Endothelial cell of hepatic sinusoid (primary cell): Measurements from ENCODE around the gene GPANK1.

ENCODE experiments used
- in situ Hi-C: cut with HindIII; loops from 2 replicates; pipeline ENCODE4 v1.10.0; 2017; ENCODE audit warnings: low sequenced_read_pairs

Gene GPANK1

DNA sequence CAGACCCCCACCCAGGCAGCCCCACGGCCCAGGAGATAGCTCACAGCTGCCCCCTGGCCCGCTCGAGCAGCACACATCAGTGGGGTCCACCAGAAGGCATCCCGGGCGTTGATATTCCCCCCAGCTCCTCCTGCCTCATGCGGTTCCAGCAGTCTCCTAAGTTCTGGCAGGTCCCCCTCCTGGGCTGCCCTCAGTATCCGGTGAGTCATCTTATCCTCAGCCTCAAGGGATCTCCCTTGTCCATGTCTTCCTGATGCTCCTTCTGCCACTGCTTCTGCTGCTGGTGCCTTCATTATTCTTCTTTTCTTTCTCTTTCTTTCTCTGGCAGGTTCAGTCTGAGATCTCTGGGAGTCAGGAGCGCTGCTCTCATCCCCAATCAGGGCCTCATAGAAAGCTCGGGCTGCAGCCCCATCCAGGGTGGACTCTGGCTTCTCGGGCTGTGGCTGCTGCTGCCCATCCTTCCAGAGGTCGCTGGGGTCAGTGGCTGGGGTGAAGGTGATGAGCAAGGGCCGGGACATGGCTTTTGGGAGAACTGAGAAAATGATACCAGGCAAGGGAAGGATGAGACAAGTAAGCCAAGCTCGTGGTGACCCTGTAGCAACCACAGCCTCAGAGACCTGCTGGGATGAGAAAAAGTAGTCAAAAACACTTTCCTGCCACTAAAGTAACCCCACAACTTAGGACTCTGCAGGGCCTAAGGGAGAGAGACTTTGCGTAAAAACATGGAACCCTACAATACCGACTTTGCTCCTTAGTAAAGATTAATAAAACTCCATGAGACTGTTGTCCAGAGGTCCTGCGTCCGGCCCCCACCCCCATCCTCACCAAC, 622 bp downstream of the GPANK1 start:
- in situ Hi-C loops, result no loop called here

DNA sequence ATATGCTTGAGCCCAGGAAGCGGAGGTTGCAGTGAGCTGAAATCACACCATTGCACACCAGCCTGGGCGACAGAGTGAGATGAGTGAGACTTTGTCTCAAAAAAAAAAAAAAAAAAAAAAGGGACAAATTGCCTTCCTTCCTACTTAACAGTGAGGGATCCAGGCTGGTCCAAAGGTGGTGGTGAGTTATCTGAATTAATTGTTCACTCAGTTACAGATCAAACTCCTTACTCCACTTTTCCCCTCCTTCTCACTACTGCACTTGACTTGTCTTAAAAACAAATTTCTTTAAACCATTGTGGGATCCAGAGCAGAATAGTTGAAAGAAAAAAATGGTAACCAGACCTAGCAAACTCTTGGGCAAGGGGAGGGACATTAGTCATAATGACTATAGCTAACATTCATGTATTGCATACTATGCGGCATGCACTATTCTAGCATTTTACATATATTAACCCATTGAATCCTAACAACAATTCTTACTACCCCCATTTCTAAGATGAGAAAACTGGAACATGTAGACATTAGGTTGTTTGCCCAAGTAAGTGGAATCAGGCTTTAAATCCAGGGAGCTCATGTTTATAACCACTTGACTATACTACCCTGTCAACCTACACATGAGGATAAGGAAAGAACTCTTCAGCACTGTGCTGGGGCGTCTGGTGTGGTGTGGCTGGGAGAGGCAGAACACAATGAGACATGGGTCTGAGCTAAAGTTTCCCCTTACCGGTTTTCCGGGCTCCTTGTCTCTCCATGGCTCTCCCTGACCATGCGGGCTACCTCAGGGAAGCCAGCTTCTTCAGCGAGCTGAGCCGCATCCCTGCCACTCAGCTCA, 1.5 kb downstream of the GPANK1 start:
- in situ Hi-C loops, result no loop called here

DNA sequence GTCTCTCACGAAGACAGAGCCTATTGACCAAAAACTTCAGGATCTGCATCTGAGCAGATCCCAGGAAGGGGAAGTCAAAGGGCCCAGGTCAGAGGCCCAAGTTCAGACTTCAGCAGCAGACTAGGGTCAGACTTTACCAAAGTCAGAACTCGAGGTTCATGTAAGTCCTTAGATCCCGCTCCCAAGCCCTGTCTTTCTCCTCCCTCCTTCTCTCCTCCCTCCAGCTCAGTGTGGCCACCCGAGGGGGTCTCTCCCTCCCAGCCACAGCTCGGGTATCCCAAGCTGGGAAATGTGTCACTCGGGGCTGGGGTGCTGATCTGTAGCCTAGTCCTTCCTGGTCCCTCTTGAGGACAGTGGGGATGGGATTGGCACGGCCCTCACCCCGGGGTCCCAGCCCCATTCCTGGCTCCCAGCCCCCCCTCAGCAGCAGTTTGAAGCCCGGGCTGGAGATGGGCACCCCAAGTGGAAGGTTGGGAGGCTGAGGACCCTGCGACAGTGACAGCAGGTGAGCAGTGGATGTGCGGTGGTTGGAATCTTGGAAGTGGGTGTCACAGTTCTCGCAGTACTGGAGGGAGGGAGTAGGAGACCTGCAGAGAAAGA, 2.6 kb downstream of the GPANK1 start:
- in situ Hi-C loops, result no loop called here

DNA sequence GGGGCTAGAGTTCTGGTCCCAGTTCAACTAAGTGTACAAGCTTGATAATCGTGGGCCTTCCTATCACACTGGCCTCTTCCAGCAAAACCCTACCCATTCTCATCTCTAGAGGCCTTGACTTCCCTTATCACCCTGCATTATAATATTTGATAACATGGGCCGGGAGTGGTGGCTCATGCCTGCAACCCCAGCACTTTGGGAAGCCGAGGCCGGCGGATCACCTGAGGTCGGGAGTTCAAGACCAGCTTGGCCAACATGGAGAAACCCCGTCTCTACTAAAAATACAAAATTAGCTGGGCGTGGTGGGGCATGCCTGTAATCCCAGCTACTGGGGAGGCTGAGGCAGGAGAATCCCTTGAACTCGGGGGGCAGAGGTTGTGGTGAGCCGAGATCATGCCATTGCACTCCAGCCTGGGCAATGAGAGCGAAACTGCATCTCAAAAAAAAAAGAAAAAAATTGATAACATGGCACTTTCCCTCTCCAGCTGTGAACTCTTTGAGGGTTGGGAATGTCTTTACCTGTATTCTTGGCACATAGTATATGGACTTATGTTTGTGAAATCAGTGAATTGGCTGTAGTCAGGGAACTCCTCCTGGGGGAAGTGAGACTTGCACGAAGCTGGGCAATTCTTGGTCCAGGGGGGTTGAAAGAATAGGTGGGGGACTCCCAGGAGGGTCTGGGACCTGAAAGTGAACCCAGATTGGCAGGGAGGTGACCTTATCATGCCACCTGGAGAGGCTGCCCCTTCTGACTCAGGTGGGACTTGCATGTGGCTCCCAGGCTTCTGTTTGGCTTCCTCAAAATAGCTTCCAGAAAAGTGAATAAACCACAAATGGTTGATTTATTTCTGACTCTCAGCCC, 3.3 kb downstream of the GPANK1 start:
- in situ Hi-C loops, result no loop called here

DNA sequence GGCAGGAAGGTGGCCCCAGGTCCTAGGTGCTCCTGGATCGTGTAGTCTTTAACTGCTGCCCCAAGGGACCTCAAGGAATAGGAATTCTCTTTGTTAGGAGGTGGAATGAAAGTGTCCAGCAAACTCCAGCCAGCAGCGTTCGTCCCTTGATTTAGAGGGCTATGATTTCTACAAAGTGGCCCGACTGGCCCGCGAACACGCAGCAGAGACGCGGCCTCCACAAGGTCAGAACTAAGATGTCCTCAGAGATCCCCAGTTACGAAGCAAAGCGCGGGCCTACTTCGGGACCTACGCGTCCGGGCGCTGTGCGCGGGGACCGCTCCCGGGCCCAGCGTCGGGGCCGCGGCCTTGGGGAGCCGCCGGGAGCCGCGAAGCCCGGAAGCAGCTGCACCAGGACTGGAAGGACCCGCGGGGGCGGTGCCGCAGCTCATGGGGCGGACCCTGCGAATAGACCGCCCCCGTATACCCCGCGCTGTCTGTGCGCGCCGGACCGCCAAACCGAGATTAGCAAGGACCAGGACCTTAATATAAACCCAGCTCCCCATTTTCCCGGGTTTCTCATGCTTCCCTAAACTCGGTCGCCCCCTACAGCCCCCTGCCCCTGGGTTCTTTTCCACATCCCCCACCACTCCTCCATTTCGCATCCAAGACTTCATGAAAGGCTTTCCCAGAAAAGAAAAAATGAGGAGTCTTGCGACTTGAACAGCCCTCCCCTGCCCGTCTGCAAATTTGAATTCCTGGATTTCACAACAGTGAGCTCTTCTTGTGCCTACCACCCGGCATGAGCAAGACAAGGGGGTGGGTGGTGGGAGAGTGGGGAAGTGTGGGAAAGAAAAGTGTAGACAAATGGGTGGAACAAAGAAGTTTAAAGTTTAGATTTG, 4.2 kb downstream of the GPANK1 start, which contains the start of gene C6orf47:
C6orf47 (minus strand) TSS at position 398 of the 881 bp plus-strand sequence. CDS start 831 bp downstream, outside the sequence.
- in situ Hi-C loops, result no loop called here

DNA sequence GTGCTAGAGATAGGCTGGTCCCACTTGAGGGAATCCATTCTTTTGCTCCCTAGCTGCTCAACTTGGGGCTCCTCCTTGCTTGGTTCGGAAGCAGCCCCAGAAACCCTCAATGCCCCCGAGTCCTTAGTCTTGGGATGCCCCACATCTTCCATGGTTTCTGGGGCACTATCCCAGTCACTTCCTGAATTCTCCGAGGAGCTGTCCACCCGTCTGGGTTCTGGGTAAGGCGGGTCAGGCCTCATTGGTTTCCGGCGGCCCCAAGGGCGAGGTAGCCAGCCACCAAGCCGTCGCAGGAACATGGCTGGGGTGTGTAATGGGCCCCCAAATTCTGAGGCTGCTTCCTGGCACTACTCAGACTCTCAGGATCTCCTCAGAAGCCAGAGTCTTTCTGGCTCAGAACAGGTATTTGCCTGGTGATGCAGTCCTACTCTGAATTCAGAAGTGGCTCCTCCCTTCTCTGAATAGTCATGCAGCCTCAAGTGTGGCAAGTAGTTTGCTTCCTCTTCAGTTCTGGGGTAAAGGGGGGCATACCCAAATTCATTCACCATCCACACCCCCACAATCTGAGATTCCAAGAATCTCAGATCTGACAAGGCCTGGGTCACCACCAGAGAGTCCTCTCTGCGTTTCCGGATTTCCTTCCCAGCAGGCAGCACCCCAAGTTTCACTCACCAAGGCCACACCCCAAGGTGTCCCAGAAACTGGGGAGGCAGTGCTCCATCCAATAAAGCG, 5.0 kb downstream of the GPANK1 start:
- in situ Hi-C loops, result no loop called here

DNA sequence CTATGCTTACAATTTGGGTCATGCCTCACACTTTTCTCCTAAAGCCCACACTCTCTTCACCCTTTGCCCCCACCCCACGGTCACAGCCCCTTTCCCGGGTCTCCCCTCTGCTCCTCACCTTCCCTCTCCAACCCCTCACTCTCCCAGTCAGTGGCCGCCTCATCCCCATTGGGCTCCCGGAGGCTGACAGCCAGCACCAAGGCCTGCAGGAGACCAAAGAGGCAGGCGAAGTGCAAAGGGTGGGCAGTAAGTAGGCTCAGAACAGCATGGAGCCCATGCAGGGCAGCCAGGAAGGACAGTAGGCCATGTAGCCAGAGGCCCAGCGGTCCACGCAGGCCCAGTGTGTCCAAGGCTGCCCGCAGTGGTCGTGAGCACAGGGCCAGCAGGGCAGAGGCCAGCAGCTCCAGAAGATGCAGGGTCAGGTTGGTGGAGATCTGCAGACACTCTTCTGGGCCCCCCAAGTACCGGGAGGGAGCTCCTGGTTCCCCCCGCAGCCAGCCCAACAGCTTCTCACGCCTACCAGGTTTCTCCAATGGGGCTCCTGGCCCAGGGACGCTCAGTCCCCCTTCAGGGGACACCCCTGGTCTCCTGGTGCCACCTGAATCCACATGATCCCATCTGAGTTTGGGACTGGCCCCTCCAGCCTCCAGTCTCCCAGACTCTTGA, 5.7 kb downstream of the GPANK1 start:
- in situ Hi-C loops, result no loop called here

DNA sequence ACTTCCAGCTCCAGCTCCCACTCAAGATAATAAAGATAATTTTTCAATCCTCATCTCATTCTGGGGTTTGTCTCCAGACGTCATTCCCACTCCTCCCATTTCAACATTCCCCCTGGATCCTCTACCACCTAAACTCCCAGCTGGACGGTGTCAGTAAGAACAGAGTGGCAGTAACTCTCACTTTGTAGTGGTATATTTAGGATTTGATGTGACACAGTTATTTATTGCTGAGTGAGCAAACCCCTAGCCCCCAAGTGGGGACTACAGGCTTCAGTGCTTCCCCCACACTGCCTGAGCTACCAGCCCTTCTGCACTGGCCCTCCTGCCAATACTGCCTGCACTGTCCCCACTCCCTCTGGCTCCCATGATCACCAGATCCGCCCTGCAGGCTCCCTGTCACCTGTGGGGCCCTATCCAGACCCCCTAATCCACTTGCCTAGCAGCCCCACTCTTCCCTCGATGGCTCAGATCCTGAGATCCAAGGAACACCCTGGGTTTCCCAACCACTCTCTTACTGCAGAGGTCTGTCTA, 6.6 kb downstream of the GPANK1 start:
- in situ Hi-C loops, result no loop called here

DNA sequence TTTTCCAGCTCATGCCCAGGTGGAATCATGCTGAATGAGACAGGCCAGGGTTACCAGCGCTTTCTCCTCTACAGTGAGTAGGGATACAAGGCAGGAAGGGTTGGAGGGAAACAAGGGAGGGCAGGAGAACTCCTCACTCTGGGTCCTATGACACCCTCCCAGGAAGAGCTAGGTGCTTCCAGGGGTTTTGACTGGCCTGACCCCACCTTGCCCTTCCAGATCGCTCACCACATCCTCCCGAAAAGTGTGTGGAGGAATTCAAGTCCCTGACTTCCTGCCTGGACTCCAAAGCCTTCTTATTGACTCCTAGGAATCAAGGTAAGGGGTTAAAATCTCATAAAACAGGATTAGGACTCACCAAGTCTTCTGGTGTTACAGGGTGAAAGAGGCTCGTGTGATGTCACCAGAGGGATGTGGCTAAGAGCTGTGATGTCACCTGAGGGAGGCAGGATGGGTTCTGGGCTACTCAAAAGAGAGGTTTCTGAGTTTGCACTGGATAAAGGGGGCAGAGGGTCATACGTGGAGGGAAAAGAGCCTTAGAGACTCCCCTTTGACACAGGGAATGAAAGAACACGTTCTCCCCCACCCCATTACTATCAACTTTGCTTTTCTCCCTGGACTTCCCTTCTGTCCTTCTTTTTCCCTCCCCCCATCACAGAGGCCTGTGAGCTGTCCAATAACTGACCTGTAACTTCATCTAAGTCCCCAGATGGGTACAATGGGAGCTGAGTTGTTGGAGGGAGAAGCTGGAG, 7.2 kb downstream of the GPANK1 start:
- in situ Hi-C loops, result no loop called here

DNA sequence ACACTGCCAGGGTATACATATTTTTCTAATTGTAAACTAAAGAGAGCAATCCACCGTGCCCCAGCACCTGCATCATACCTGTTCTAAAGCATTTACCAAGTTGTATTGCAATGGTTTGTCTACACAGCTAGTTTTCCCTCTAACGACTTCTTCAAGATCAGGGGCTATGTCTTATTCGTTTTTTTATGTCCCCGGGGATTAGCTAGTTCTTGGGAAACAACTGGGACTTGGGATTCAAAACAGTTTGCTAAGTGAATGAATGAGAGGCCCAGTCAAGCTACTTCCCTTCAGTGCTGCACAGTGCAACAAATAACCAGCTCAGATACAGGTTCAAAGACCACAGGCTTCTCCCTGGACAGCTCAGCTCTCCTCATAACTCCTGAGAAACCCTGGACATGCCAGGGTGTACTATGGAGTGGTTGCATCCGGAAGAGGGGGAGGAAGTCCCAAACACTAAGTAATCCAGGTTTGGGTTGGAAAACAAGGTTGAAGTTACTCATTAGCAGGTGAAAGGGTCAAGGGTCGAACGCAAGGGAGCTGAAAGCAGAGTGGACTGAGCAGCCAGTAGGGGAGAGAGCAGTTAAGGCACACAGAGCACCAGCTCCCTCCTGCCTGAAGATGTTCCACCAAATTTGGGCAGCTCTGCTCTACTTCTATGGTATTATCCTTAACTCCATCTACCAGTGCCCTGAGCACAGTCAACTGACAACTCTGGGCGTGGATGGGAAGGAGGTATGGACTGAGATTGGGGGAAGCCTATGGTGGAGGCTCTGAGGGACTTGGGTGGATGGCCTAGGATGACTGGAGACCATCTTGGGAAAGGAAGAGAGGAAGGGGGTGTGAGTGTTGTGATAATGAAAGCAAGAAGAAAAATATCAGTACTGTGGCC, 9.2 kb downstream of the GPANK1 start, which contains the start of gene APOM:
APOM (plus strand) TSS at position 546 of the 889 bp plus-strand sequence; CDS start at position 619, 73 bp downstream.
- in situ Hi-C loops, result no loop called here

DNA sequence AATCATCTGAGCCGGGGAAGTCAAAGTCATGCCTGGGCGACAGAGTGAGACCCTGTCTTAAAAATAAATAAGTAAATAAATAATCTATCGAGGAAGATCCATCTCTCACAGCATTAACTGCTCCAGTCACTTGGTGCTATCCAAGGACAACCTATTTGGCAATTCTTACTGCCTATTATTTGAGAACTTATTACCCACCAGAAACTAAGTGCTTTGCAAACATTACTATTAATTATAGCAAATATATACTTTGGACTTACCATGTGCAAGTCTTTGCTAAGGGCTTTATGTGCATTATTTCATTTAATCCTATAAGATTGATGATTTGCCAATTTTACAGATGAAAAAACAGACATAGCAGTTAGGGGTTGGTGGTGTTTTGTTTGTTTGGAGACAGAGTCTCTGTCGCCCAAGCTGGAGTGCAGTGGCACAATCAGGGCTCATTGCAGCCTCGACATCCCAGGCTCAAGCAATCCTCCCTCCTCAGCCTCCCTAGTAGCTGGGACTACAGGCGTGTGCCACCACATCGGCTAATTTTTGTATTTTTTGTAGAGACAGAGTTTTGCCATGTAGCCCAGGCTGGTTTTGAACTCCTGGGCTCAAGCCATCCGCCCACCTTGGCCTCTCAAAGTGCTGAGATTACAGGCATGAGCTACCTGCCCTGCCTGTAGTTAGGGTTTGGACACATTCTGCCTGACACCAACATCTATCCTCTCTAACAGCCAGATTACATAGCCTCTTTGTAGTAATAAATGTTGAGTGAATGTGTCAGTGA, 10.0 kb downstream of the GPANK1 start:
- in situ Hi-C loops, result no loop called here

DNA sequence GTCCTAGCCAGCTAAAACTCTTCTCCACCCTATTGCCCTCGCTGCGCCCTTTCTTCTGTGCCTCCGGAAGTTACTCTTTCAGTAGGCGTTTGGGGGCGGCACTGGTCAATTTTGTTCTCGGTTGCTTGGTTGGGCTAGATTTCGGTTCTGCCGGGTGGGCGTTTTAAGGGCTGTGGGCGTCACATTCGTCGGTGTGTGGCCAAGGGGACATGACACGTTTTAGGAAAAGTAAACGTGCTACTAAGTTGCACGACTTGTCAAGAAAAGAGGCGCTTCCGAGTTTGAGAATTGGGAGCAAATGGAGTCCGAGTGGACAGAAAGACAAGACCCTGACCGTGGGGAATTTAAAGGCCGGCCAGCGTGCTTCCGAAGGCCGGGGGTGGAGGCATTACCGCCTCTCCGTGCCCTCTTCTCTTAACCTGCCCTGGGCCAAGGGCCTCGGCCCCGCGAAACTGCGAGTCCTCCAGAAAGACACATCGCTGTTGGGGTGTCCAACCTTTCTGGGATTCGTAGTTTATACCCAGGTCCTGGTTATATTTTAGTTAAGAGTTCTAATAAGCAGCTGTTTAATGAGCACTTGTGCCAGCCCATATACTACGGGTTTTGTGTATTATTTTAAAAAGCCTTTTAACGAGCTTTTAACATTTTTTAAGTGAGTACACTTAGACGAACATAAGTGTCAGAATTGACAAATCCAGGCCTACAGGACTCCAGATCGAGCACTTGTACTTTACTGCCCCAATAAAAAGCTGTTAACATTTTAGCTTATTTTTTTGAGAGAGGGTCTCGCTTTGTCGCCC, 11.7 kb downstream of the GPANK1 start:
- in situ Hi-C loops, result no loop called here

DNA sequence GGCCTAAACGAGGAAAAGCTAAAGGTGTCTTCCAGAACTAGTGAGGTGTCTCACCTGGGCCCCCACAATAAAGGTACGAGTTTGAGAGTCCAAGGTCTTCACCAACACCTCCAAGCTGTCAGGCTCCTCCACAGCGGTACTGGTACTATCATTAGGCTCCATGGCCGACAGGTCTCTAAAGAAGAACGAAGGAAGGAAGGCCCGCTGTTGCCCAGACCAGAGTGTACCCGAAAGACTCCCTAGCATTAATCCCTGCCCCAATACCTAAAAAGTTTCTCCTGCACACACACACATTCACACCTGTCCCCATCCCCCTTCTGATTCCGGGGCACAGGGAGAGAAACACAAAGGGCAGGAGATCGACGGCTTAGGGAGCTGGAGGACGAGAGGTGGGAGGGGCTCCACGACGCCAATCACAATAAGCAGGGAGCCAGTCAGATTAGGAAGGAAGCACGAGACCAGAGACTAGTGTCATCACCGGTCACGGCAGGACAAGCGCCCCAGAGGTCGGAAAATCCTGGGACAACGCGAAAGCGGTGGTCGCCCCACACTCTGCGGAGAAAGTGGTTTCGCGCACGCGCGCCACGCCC, 13.1 kb downstream of the GPANK1 start:
- in situ Hi-C loops, result no loop called here

DNA sequence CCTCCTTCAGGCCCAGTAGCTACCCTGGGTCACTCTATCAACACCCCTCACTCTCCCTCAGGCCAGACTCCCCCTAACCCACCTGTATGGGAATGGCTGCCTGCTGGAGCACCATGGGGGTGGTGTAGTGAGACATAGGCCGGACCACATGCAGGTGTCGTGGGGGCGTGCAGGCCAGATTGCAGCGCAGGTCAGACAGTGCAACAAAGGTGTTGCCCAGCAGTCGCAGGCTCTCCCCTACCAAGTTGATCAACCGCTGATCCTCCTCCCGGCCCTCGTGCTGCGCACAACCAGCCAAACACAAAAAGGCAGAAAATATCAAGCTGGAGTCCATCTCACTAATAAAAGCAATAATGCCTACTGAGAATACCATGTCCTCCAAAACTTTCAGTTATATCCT, 19.5 kb downstream of the GPANK1 start:
- in situ Hi-C loops, result loop anchor here (5.0 kb wide), 2 partner anchors 67 to 192 kb away; no protein-coding TSS in a partner anchor
